Retinal pigment epithelial cell (primary cell): ENCODE data around the gene FRMD4A.

Source experiments
- DNase-seq: peaks from one replicate; pipeline ENCODE4 v3.0.0-alpha.2; 2010; ENCODE audit warnings: low read depth
- H3K4me3 ChIP-seq: 2 replicates; pipeline ENCODE4 v1.5.1; 2011; ENCODE audit warnings: mild to moderate bottlenecking, low read length, control low read depth, moderate library complexity
- CTCF ChIP-seq: conservative IDR thresholded peaks from 2 replicates; pipeline ENCODE4 v1.5.1; 2011; ENCODE audit warnings: low read depth, low read length, control low read depth, inconsistent platforms

The FRMD4A gene

GRCh38 chr10:13711291-13711690, 619.4 kb downstream of the FRMD4A start:
- no peak for DNase-seq
- no peak for TF ChIP-seq CTCF
- no peak overlapping the region for H3K4me3 ChIP-seq

GRCh38 chr10:13709931-13710650, 620.6 kb downstream of the FRMD4A start:
- H3K4me3 ChIP-seq, result no peak overlapping the region
- TF ChIP-seq CTCF, result no peak
- DNase-seq, result no peak

- peak overlapping the region; percentile 52 for H3K4me3 ChIP-seq
- TF ChIP-seq CTCF, result no peak
- no peak for DNase-seq
These were observed 622.3 kb downstream of the FRMD4A start for GRCh38 chr10:13708256-13708990.

GRCh38 chr10:13707156-13707881, 623.4 kb downstream of the FRMD4A start:
- DNase-seq, result no peak
- peak overlapping the region; percentile 52 for H3K4me3 ChIP-seq
- TF ChIP-seq CTCF, result no peak

- peak overlapping the region; percentile 52 for H3K4me3 ChIP-seq
- DNase-seq, result no peak
- TF ChIP-seq CTCF, result no peak
These were observed 624.1 kb downstream of the FRMD4A start for GRCh38 chr10:13706604-13707003.

- H3K4me3 ChIP-seq, result peak overlapping the region; percentile 52
These were observed 624.5 kb downstream of the FRMD4A start for GRCh38 chr10:13706175-13706574.

More at GRCh38 chr10:13706175-13706574, 624.5 kb downstream of the FRMD4A start:
- no peak for DNase-seq
- no peak for TF ChIP-seq CTCF
